Common myeloid progenitor, CD34-positive (primary cell): Measurements from ENCODE around the gene ZPLD1.

ENCODE experiments used
- CTCF ChIA-PET: fragments of 350-600 bp; sonication (Branson Sonifier 250); formaldehyde crosslinking; loops from one replicate; lab custom pipeline; 2021; ENCODE audit warnings: antibody characterized with exemption; lab: Charles Lee
- POLR2A ChIA-PET: fragments of 350-600 bp; sonication (Branson Sonifier 250); formaldehyde crosslinking; loops from one replicate; lab custom pipeline; 2021; ENCODE audit warnings: antibody characterized with exemption; lab: Charles Lee
- DNase-seq, 3 donors: peaks; one replicate each; pipeline versions ENCODE4 v3.0.0 to v3.0.0-alpha.2; 2013
- H3K27ac ChIP-seq, 2 experiments: 1 replicate in 1 of 2; 2 replicates in 1 of 2; pipeline ENCODE4 v1.7.0; 2013; ENCODE audit warnings: inconsistent platforms in 2 of 2, low read length in 2 of 2, mild to moderate bottlenecking in 2 of 2, low read depth in 1 of 2, moderate library complexity in 1 of 2; ENCODE audit not compliant: severe bottlenecking in 2 of 2, insufficient read depth in 1 of 2, poor library complexity in 1 of 2
- H3K27me3 ChIP-seq, 5 experiments: replicated peaks in 2 of 5; 1 replicate in 3 of 5; 2 replicates in 2 of 5; pipeline versions ENCODE4 v1.6.1 to v1.7.0; 2013; ENCODE audit warnings: low read length in 4 of 5, mild to moderate bottlenecking in 2 of 5, moderate library complexity in 2 of 5, inconsistent platforms in 1 of 5; ENCODE audit not compliant: insufficient read depth in 5 of 5, control insufficient read depth in 4 of 5
- H3K36me3 ChIP-seq, 4 experiments: 1 replicate in 2 of 4; 2 replicates in 2 of 4; pipeline versions ENCODE4 v1.6.1 to v1.7.0; 2013; ENCODE audit warnings: low read length in 3 of 4, control low read depth in 1 of 4, mild to moderate bottlenecking in 1 of 4; ENCODE audit not compliant: control insufficient read depth in 4 of 4, insufficient read depth in 4 of 4
- H3K4me1 ChIP-seq, 4 experiments: 1 replicate in 3 of 4; 2 replicates in 1 of 4; pipeline versions ENCODE4 v1.6.1 to v1.7.1; 2013; ENCODE audit warnings: low read length in 3 of 4, mild to moderate bottlenecking in 3 of 4, control low read depth in 1 of 4, inconsistent platforms in 1 of 4, moderate library complexity in 1 of 4; ENCODE audit not compliant: control insufficient read depth in 4 of 4, insufficient read depth in 4 of 4; ENCODE audit errors: control extremely low read depth in 1 of 4
- H3K4me3 ChIP-seq, 7 experiments: 1 replicate in 4 of 7; 2 replicates in 3 of 7; pipeline versions ENCODE4 v1.5.1 to v1.7.0; 2013; ENCODE audit warnings: mild to moderate bottlenecking in 7 of 7, low read length in 6 of 7, moderate library complexity in 6 of 7, inconsistent platforms in 2 of 7, low read depth in 2 of 7, control low read depth in 1 of 7; ENCODE audit not compliant: insufficient read depth in 4 of 7, control insufficient read depth in 1 of 7; ENCODE audit errors: extremely low read depth in 1 of 7
- H3K9me3 ChIP-seq, 5 experiments: 1 replicate in 4 of 5; 2 replicates in 1 of 5; pipeline versions ENCODE4 v1.6.1 to v1.7.1; 2013; ENCODE audit warnings: low read length in 4 of 5, mild to moderate bottlenecking in 2 of 5, inconsistent platforms in 1 of 5, low read depth in 1 of 5, moderate library complexity in 1 of 5; ENCODE audit not compliant: control insufficient read depth in 4 of 5, insufficient read depth in 2 of 5; ENCODE audit errors: control extremely low read depth in 1 of 5
- WGBS: methylation state at CpG from one replicate; pipeline ENCODE4 v1.1.5; 2013; ENCODE audit not compliant: insufficient coverage; 5-methylcytosine and 5-hydroxymethylcytosine counted together

Gene ZPLD1

GRCh38 chr3:102473648-102474047, 38.8 kb downstream of the ZPLD1 start:
- no peak for DNase-seq
- H3K27ac ChIP-seq = no peak overlapping the region
- H3K9me3 ChIP-seq = no peaks in the 10 kb centered on the region
- CTCF ChIA-PET = no interaction called here
- no peaks in the 10 kb centered on the region for H3K27me3 ChIP-seq
- POLR2A ChIA-PET = no interaction called here
- no peak overlapping the region for H3K4me3 ChIP-seq
- H3K4me1 ChIP-seq = no peaks in the 10 kb centered on the region
- H3K36me3 ChIP-seq = no peaks in the 10 kb centered on the region

DNA sequence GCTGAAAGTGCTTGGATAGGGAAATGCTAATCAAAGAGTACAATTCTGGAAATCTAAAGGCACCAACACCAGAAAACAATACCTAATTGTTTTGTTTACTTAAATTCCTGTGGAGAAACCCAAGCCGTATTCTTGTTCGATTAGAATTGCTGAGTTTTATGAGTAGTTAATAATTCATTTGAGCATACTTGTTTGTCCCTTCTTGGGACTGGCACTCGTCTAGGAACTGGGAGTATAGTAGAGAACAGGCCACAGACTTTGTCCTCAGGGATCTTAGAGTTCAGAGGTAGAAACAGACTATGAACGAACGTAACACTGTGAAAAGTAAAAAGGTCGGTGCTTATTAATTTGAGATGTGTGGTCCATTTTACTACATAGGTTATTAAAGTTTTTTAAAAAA, 39.4 kb downstream of the ZPLD1 start:
- WGBS = 86% methylated on average over 1 of the region's 6 CpGs
- H3K36me3 ChIP-seq = no peaks in the 10 kb centered on the region
- ChIA-PET CTCF (no interaction called here), POLR2A (no interaction called here)
- no peak overlapping the region for H3K27ac ChIP-seq
- DNase-seq = no peak
- no peak overlapping the region for H3K4me3 ChIP-seq
- no peaks in the 10 kb centered on the region for H3K4me1 ChIP-seq
- no peaks in the 10 kb centered on the region for H3K9me3 ChIP-seq
- no peaks in the 10 kb centered on the region for H3K27me3 ChIP-seq

- WGBS = no CpG with 5 or more reads among the region's 4 CpGs
- H3K27me3 ChIP-seq = no peaks in the 10 kb centered on the region
- no peak for DNase-seq
- no peak overlapping the region for H3K4me3 ChIP-seq
- H3K4me1 ChIP-seq = no peaks in the 10 kb centered on the region
- POLR2A ChIA-PET = no interaction called here
- no peaks in the 10 kb centered on the region for H3K36me3 ChIP-seq
- no peaks in the 10 kb centered on the region for H3K9me3 ChIP-seq
- no peak overlapping the region for H3K27ac ChIP-seq
- CTCF ChIA-PET = interaction anchor here (0.6 kb wide), 2 partner anchors 57 to 83 kb away, joined by 3 read pairs; no protein-coding TSS in a partner anchor
Observed at GRCh38 chr3:102476198-102476597, 41.4 kb downstream of the ZPLD1 start.

DNA sequence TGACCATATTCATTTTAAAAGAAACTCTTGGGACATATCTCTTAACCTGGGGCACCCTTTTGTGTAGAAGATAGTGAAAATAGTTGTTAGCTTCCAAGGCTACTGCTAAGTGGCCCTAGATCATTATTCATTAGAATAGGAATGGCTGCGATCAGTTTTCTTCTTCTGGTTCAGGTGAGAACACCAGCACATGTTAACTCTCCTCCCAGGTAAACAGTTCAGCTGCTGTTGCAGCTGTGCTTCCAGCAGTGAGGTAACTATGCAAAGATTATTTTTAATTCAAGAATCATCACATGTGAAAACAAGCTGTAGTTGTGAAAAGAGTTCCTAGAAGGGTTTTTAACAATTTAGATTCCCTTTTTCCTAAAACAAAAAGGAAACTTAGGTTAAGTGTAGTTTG, 43.3 kb downstream of the ZPLD1 start:
- ChIA-PET CTCF (interaction anchor here (3.3 kb wide), 1 partner anchor 9 kb away, joined by 11 read pairs; no protein-coding TSS in a partner anchor), POLR2A (no interaction called here)
- H3K27me3 ChIP-seq = no peaks in the 10 kb centered on the region
- H3K27ac ChIP-seq = no peak overlapping the region
- no peaks in the 10 kb centered on the region for H3K36me3 ChIP-seq
- H3K4me3 ChIP-seq = no peak overlapping the region
- no peaks in the 10 kb centered on the region for H3K4me1 ChIP-seq
- H3K9me3 ChIP-seq = no peaks in the 10 kb centered on the region
- WGBS = 100% methylated on average over 1 of the region's 1 CpG
- no peak for DNase-seq

DNA sequence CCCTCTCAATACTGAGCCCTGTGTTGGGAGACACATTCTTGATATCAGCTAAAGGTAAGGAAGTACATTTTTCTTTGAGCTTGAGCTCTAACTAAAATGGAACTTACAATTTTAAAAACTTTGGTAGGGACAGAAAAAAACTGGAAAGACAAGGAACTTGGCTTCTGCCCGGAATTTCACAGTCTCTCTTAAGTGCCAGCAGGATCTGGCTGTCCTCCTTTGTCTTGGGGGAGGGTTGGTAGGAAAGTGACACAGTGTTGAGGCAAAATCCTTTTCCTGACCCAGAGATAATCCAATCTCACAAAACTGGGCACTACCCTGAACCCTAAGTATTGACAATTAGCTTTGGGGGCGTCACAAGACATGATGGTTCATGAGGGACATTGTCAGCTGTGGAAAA, 45.3 kb downstream of the ZPLD1 start:
- POLR2A ChIA-PET = no interaction called here
- DNase-seq = no peak
- Histone ChIP-seq H3K9me3 (no peaks in the 10 kb centered on the region), H3K4me1 (no peaks in the 10 kb centered on the region), H3K4me3 (no peak overlapping the region), H3K27ac (no peak overlapping the region), H3K27me3 (no peaks in the 10 kb centered on the region), H3K36me3 (no peaks in the 10 kb centered on the region)
- 80% methylated on average over 2 of the region's 2 CpGs for WGBS
- CTCF ChIA-PET = interaction anchor here (0.6 to 1.9 kb wide), 3 partner anchors 8 to 48 kb away, joined by 3 to 4 read pairs (median 3); no protein-coding TSS in a partner anchor

DNA sequence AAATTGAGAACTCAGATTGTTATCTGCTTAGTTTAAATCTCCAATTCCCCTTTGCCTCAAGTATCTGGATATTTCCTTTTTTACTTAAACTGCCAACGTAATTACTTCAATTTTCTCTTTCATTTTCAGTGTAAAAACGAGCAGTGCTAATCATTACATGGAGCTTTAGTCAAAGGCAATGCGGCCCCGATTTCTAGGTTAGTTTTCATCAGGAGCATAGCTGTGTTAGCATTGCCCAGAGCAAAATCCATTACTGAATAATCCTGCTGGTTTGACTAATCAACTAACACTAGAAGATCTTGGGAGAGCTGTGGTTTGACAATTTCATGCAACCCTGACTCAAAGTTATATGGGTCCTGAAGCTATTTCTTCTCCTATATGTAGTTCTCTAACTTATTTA, 46.2 kb downstream of the ZPLD1 start:
- WGBS = 80% methylated on average over 4 of the region's 4 CpGs
- CTCF ChIA-PET = interaction anchor here (1.3 to 1.9 kb wide), 2 partner anchors 9 to 48 kb away, joined by 3 to 4 read pairs; no protein-coding TSS in a partner anchor
- POLR2A ChIA-PET = no interaction called here

GRCh38 chr3:102483556-102483955, 48.7 kb downstream of the ZPLD1 start:
- no CpG with 5 or more reads among the region's 3 CpGs for WGBS
- no peak overlapping the region for H3K27ac ChIP-seq
- no peaks in the 10 kb centered on the region for H3K9me3 ChIP-seq
- no peak for DNase-seq
- no peak overlapping the region for H3K4me3 ChIP-seq
- ChIA-PET POLR2A (no interaction called here), CTCF (no interaction called here)
- no peaks in the 10 kb centered on the region for H3K36me3 ChIP-seq
- no peaks in the 10 kb centered on the region for H3K27me3 ChIP-seq
- no peaks in the 10 kb centered on the region for H3K4me1 ChIP-seq

More for the DNA sequence above, 46.2 kb downstream of the ZPLD1 start:
- H3K27ac ChIP-seq = no peak overlapping the region
- H3K27me3 ChIP-seq = no peaks in the 10 kb centered on the region
- no peak for DNase-seq
- no peaks in the 10 kb centered on the region for H3K36me3 ChIP-seq
- H3K4me1 ChIP-seq = no peaks in the 10 kb centered on the region
- no peaks in the 10 kb centered on the region for H3K9me3 ChIP-seq
- H3K4me3 ChIP-seq = no peak overlapping the region
